Smooth muscle cell (in vitro differentiated cells): ENCODE measurements around the gene APRT. TPM values are rescaled to one million over a fixed set of nuclear protein-coding genes. Genes with fewer than 3 reads are reported as not detected.
A peak's percentile ranks its signal among the peaks of the same experiment; 100 is the strongest.

Source experiments
- DNase-seq: peaks from one replicate; lab custom pipeline; 2025; ENCODE audit not compliant: unreplicated experiment; lab: John Stamatoyannopoulos, UW
- H2AFZ ChIP-seq: fragments of 200-600 bp; sonication (generic); 2 replicates; pipeline ENCODE4 v1.6.0; 2016; ENCODE audit warnings: antibody characterized with exemption, low read depth, mild to moderate bottlenecking
- H3F3A ChIP-seq: fragments of 200-600 bp; sonication (generic); 2 replicates; pipeline ENCODE4 v1.6.0; 2017; ENCODE audit warnings: antibody characterized with exemption, low read depth
- H3K27ac ChIP-seq: fragments of 200-600 bp; sonication (generic); 2 replicates; pipeline ENCODE4 v1.5.1; 2016; ENCODE audit warnings: low read depth, mild to moderate bottlenecking
- H3K27me3 ChIP-seq: fragments of 200-600 bp; sonication (generic); 2 replicates; pipeline ENCODE4 v1.6.1; 2016; ENCODE audit warnings: low read depth, mild to moderate bottlenecking
- H3K36me3 ChIP-seq: fragments of 200-600 bp; sonication (generic); 2 replicates; pipeline ENCODE4 v1.5.1; 2016; ENCODE audit warnings: low read depth
- H3K4me1 ChIP-seq: fragments of 200-600 bp; sonication (generic); 2 replicates; pipeline ENCODE4 v1.5.1; 2016; ENCODE audit warnings: low read depth
- H3K4me2 ChIP-seq: fragments of 200-600 bp; sonication (generic); 2 replicates; pipeline ENCODE4 v1.6.0; 2016; ENCODE audit warnings: mild to moderate bottlenecking
- H3K4me3 ChIP-seq: fragments of 200-600 bp; sonication (generic); 2 replicates; pipeline ENCODE4 v1.5.1; 2016; ENCODE audit warnings: mild to moderate bottlenecking
- H3K79me2 ChIP-seq: fragments of 200-600 bp; sonication (generic); 2 replicates; pipeline ENCODE4 v1.6.0; 2016; ENCODE audit warnings: low read depth, mild to moderate bottlenecking
- H3K9ac ChIP-seq: fragments of 200-600 bp; sonication (generic); 2 replicates; pipeline ENCODE4 v1.6.0; 2016; ENCODE audit warnings: low read depth
- H3K9me3 ChIP-seq: fragments of 200-600 bp; sonication (generic); replicated peaks from 2 replicates; pipeline ENCODE4 v1.5.1; 2016; ENCODE audit warnings: low read depth
- H4K20me1 ChIP-seq: fragments of 200-600 bp; sonication (generic); 2 replicates; pipeline ENCODE4 v1.6.0; 2016; ENCODE audit warnings: low read depth
- WGBS: methylation state at CpG from one replicate; pipeline ENCODE4 v1.1.7; 2016; ENCODE audit warnings: low lambda C conversion rate; 5-methylcytosine and 5-hydroxymethylcytosine counted together
- polyA plus RNA-seq: library from polyadenylated mRNA; unstranded; fragments of >200 nt; fragmentation: Nextera tagmentation; extraction: Ambion mirVana; gene quantifications from 2 replicates; pipeline ENCODE4 v1.2.1, GENCODE V29; 2016
- total RNA-seq: library from RNA; depleted of rRNA; stranded (reverse); fragments of >200 nt; gene quantifications from 2 replicates; pipeline ENCODE4 v1.2.3, GENCODE V29; 2014
- TF ChIP-seq, protein P1 (sequence below): fragments of 200-600 bp; sonication (generic); IDR thresholded peaks from 2 replicates; pipeline ENCODE4 v1.5.1; 2017; ENCODE audit warnings: borderline replicate concordance, mild to moderate bottlenecking, antibody characterized with exemption; ENCODE audit not compliant: insufficient read depth, poor library complexity, severe bottlenecking

The APRT gene
- total and polyA plus RNA-seq, 2 experiments from 2014 or later: 143 to 200 TPM

DNA sequence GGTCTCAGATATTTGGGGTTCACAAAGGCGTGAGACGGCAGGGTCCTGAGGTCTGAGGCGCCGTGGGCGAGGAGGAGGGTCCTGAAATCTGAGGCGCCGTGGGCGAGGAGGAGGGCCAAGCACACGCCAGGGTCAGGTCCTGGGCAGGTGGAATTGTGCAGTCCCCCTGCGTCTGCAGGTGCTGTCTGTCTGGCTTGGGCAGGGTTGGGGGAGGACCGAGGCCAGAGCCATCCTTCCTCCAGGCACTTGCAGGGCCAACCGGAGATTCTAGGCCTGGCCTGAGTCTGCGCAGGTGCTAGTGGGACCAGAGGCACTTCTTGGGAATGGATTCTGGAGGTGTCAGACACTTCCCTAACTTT lies 2.4 kb upstream of the APRT start:
- no peak for DNase-seq
- H3K27ac ChIP-seq: no peak overlapping the region
- no peak overlapping the region for H3K4me2 ChIP-seq
- H3K4me1 ChIP-seq: peaks cover 10% of the 10 kb centered on the region
- H3K79me2 ChIP-seq: no peaks in the 10 kb centered on the region
- H3F3A ChIP-seq: no peaks in the 10 kb centered on the region
- TF ChIP-seq, protein P1, sequence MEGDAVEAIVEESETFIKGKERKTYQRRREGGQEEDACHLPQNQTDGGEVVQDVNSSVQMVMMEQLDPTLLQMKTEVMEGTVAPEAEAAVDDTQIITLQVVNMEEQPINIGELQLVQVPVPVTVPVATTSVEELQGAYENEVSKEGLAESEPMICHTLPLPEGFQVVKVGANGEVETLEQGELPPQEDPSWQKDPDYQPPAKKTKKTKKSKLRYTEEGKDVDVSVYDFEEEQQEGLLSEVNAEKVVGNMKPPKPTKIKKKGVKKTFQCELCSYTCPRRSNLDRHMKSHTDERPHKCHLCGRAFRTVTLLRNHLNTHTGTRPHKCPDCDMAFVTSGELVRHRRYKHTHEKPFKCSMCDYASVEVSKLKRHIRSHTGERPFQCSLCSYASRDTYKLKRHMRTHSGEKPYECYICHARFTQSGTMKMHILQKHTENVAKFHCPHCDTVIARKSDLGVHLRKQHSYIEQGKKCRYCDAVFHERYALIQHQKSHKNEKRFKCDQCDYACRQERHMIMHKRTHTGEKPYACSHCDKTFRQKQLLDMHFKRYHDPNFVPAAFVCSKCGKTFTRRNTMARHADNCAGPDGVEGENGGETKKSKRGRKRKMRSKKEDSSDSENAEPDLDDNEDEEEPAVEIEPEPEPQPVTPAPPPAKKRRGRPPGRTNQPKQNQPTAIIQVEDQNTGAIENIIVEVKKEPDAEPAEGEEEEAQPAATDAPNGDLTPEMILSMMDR: no peak
- H3K4me3 ChIP-seq: no peak overlapping the region
- H4K20me1 ChIP-seq: peaks cover 9% of the 10 kb centered on the region
- WGBS: 97% methylated on average over 13 of the region's 13 CpGs
- no peaks in the 10 kb centered on the region for H3K9me3 ChIP-seq
- H3K27me3 ChIP-seq: no peaks in the 10 kb centered on the region
- H2AFZ ChIP-seq: no peak overlapping the region
- no peak overlapping the region for H3K9ac ChIP-seq
- no peaks in the 10 kb centered on the region for H3K36me3 ChIP-seq

DNA sequence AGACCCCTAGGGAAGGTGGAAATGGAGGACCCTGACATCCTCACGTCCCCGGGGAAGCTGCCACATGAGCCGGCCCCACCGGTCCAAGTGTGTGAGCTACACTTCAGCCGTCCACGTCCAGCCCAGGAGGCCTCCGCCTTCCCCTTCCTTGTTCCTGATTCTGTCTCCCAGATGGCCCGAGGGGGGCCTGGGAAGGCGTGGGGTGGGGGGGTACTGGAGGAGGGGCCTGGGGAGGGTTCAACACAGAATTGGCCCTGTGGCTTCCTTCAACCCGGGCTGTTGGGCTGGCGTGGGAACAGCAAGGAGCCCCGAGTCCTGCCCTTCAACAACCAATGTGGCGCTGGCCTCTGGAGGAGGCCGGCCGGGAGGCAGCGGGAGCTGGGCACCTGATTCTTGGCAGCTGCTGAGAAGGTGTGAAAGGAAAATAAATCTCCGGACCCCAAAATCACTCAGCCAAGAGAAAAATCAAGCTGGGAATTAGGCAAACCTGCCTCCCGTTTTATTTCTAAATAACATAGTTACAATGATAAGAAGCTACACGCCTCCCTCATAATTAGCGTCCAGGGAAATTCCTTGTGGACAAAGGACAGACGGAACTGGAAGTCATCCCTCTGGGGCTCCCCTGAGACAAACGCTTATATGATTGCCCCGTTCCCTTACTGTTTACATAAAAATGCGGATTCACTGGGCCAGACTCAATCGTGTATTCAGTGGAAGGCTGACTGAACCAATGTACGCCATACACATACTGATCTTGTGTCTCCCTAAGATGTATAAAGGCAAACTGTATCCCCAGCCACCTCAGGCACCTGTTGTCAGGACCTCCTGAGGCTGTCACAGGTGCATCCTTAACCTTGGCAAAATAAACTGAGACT lies 1.8 kb upstream of the APRT start:
- Histone ChIP-seq H3K4me3 (no peak overlapping the region), H3K27ac (no peak overlapping the region), H3K36me3 (no peaks in the 10 kb centered on the region), H3F3A (no peaks in the 10 kb centered on the region), H3K9ac (no peak overlapping the region), H3K9me3 (no peaks in the 10 kb centered on the region), H3K79me2 (no peaks in the 10 kb centered on the region), H3K27me3 (no peaks in the 10 kb centered on the region), H3K4me1 (peaks cover 10% of the 10 kb centered on the region), H2AFZ (no peak overlapping the region), H3K4me2 (no peak overlapping the region), H4K20me1 (peaks cover 9% of the 10 kb centered on the region)
- TF ChIP-seq, protein P1: no peak
- DNase-seq: no peak
- WGBS: 93% methylated on average over 23 of the region's 26 CpGs

DNA sequence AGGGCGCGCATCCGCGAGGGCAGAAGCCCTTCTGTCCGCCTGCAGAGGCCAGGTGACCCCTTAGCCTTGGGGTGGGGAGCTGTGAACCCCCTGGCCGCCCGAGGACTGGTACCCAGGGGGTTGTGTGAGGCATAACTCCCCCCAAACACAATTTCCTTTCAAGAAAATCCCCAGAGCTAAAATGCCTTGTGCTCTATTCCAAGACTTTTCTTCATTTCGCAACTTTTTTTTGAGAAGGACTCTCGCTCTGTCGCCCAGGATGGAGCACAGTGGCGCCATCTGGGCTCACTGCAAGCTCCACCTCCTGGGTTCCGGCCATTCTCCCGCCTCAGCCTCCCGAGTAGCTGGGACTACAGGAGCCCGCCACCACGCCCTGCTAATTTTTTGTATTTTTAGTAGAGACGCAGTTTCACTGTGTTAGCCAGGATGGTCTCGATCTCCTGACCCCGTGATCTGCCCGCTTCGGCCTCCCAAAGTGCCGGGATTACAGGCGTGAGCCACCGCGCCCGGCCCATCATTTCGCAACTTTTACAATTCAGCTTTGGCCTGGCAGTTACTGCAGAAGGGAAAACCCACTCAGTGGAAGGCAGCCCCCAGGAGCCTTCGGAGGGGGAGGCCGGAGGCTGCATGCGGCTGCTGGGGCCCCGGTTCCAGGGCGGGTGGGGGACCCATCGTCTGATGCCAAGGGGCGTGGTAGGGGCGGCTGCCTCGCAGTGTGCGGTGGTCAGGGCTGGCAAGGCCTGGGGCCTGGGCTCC lies 963 bp upstream of the APRT start:
- Histone ChIP-seq H3K4me3 (peak overlapping the region; percentile 65), H3K4me1 (peaks cover 10% of the 10 kb centered on the region), H4K20me1 (peaks cover 9% of the 10 kb centered on the region), H3K36me3 (no peaks in the 10 kb centered on the region), H3K27me3 (no peaks in the 10 kb centered on the region), H3K79me2 (no peaks in the 10 kb centered on the region), H3K4me2 (peak overlapping the region; percentile 93), H3K27ac (peak overlapping the region; percentile 51), H3K9ac (no peak overlapping the region), H3F3A (no peaks in the 10 kb centered on the region), H3K9me3 (no peaks in the 10 kb centered on the region), H2AFZ (no peak overlapping the region)
- TF ChIP-seq, protein P1: no peak
- 49% methylated on average over 29 of the region's 37 CpGs for WGBS
- no peak for DNase-seq
